Hepatocyte (in vitro differentiated cells): ENCODE measurements around the gene PIEZO1.

Source experiments
- EZH2 ChIP-seq: fragments of 200-600 bp; sonication (generic); IDR thresholded peaks from 2 replicates; pipeline ENCODE4 v1.6.1; 2016; ENCODE audit warnings: antibody characterized with exemption, mild to moderate bottlenecking, borderline replicate concordance
- EZH2phosphoT487 ChIP-seq: fragments of 200-600 bp; sonication (generic); IDR thresholded peaks from one replicate; pipeline ENCODE4 v1.6.1; 2018; ENCODE audit warnings: antibody characterized with exemption, mild to moderate bottlenecking, low read depth, moderate library complexity; ENCODE audit not compliant: unreplicated experiment, severe bottlenecking
- TF ChIP-seq, protein P1 (sequence below): fragments of 200-600 bp; sonication (generic); IDR thresholded peaks from 2 replicates; pipeline ENCODE4 v1.5.1; 2016; ENCODE audit warnings: antibody characterized with exemption, mild to moderate bottlenecking; ENCODE audit not compliant: poor library complexity

DNA sequence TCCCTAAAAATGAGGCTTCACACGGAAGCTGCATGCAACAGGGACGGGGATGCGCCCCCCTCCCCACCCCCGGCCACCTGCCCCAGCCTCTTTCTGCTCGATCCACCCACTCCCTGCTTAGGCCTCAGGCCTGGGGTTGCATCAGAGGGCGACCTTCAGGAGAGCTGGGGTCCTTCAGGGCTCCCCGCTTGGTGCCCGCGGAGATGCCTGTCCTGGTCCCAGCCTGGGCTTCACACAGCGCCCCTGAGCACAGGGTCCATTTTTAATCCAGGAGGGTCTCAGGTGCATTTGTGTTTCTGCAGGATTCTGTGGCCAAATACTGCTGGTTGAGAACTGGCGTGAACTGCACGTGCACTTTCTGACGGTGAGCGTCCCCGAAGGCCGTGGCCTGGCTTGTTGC, 34.1 kb upstream of the PIEZO1 start:
- TF ChIP-seq, protein P1, sequence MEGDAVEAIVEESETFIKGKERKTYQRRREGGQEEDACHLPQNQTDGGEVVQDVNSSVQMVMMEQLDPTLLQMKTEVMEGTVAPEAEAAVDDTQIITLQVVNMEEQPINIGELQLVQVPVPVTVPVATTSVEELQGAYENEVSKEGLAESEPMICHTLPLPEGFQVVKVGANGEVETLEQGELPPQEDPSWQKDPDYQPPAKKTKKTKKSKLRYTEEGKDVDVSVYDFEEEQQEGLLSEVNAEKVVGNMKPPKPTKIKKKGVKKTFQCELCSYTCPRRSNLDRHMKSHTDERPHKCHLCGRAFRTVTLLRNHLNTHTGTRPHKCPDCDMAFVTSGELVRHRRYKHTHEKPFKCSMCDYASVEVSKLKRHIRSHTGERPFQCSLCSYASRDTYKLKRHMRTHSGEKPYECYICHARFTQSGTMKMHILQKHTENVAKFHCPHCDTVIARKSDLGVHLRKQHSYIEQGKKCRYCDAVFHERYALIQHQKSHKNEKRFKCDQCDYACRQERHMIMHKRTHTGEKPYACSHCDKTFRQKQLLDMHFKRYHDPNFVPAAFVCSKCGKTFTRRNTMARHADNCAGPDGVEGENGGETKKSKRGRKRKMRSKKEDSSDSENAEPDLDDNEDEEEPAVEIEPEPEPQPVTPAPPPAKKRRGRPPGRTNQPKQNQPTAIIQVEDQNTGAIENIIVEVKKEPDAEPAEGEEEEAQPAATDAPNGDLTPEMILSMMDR: no peak
- TF ChIP-seq EZH2phosphoT487: no peak
- TF ChIP-seq EZH2: no peak
